Measurements from ENCODE around the gene MS4A4E.
"Not testable (repeated sequence)": the region's sequence is repeated elsewhere in the genome, so short reads cannot be mapped to it uniquely, and the experiment has no call there.

MS4A4E gene

GRCh38 chr11:60242740-60243239, at the start of gene MS4A4E:
MS4A4E (minus strand) TSS chr11:60243137; CDS start chr11:60230055, 13,082 bp downstream.
- no peak for TF ChIP-seq CTCF (IDR thresholded peaks at IDR 0.05; ENCODE audit: control insufficient read depth, insufficient read depth, low read depth, low read length, missing control alignments)
- no peak within 1 kb of the TSS for H3K4me3 ChIP-seq (ENCODE audit: control insufficient read depth, low read depth, low read length)
- DNase-seq (ENCODE audit: low read depth) = no peak

- no peak overlapping the region for H3K4me3 ChIP-seq (ENCODE audit: control insufficient read depth, low read depth, low read length)
- no peak for TF ChIP-seq CTCF (IDR thresholded peaks at IDR 0.05; ENCODE audit: control insufficient read depth, insufficient read depth, low read depth, low read length, missing control alignments)
- DNase-seq (ENCODE audit: low read depth) = no peak
These were observed 49.2 kb upstream of the MS4A4E start for GRCh38 chr11:60292145-60292544.

GRCh38 chr11:60288531-60288930, 45.6 kb upstream of the MS4A4E start:
- DNase-seq (ENCODE audit: low read depth) = no peak
- no peak for TF ChIP-seq CTCF (IDR thresholded peaks at IDR 0.05; ENCODE audit: control insufficient read depth, insufficient read depth, low read depth, low read length, missing control alignments)

GRCh38 chr11:60285411-60286126, 42.6 kb upstream of the MS4A4E start:
- DNase-seq (ENCODE audit: low read depth); H3K4me3 ChIP-seq (ENCODE audit: control insufficient read depth, low read depth, low read length): not testable (repeated sequence)

More at GRCh38 chr11:60288531-60288930, 45.6 kb upstream of the MS4A4E start:
- H3K4me3 ChIP-seq (ENCODE audit: control insufficient read depth, low read depth, low read length) = no peak overlapping the region

GRCh38 chr11:60282286-60282685, 39.3 kb upstream of the MS4A4E start:
- no peak overlapping the region for H3K4me3 ChIP-seq (ENCODE audit: control insufficient read depth, low read depth, low read length)
- no peak for DNase-seq (ENCODE audit: low read depth)
- no peak for TF ChIP-seq CTCF (IDR thresholded peaks at IDR 0.05; ENCODE audit: control insufficient read depth, insufficient read depth, low read depth, low read length, missing control alignments)

GRCh38 chr11:60281485-60281884, 38.5 kb upstream of the MS4A4E start:
- no peak overlapping the region for H3K4me3 ChIP-seq (ENCODE audit: control insufficient read depth, low read depth, low read length)

More at GRCh38 chr11:60281485-60281884, 38.5 kb upstream of the MS4A4E start:
- no peak for TF ChIP-seq CTCF (IDR thresholded peaks at IDR 0.05; ENCODE audit: control insufficient read depth, insufficient read depth, low read depth, low read length, missing control alignments)
- DNase-seq (ENCODE audit: low read depth) = no peak

Measured in AG09309 (cell line).